Skeletal muscle cell (primary cell): ENCODE results near the gene FGF14.

Experiments used
- DNase-seq: peaks from one replicate; pipeline ENCODE4 v3.0.0-alpha.2; 2010; ENCODE audit warnings: low read depth
- H3K4me3 ChIP-seq: 2 replicates; pipeline ENCODE4 v1.5.1; 2011; ENCODE audit warnings: low read depth, mild to moderate bottlenecking, control low read depth, low read length, moderate library complexity

The FGF14 gene

GRCh38 chr13:101970341-101970740, 431.5 kb downstream of the FGF14 start:
- no peak overlapping the region for H3K4me3 ChIP-seq
- DNase-seq, result no peak

GRCh38 chr13:101967781-101968180, 434.1 kb downstream of the FGF14 start:
- no peak for DNase-seq

GRCh38 chr13:101967216-101967615, 434.6 kb downstream of the FGF14 start:
- DNase-seq, result no peak
- H3K4me3 ChIP-seq, result no peak overlapping the region

More at GRCh38 chr13:101967781-101968180, 434.1 kb downstream of the FGF14 start:
- H3K4me3 ChIP-seq, result no peak overlapping the region

- no peak overlapping the region for H3K4me3 ChIP-seq
- DNase-seq, result no peak
These were observed 436.8 kb downstream of the FGF14 start for GRCh38 chr13:101965096-101965495.

- no peak overlapping the region for H3K4me3 ChIP-seq
- DNase-seq, result no peak
These were observed 442.8 kb downstream of the FGF14 start for GRCh38 chr13:101959016-101959415.

- no peak for DNase-seq
These were observed 446.1 kb downstream of the FGF14 start for GRCh38 chr13:101955764-101956163.

GRCh38 chr13:101951114-101951513, 450.7 kb downstream of the FGF14 start:
- H3K4me3 ChIP-seq, result no peak overlapping the region
- DNase-seq, result no peak

More at GRCh38 chr13:101955764-101956163, 446.1 kb downstream of the FGF14 start:
- H3K4me3 ChIP-seq, result no peak overlapping the region

- no peak for DNase-seq
These were observed 452.2 kb downstream of the FGF14 start for GRCh38 chr13:101949681-101950080.

GRCh38 chr13:101946401-101946800, 455.4 kb downstream of the FGF14 start:
- no peak overlapping the region for H3K4me3 ChIP-seq
- DNase-seq, result no peak

More at GRCh38 chr13:101949681-101950080, 452.2 kb downstream of the FGF14 start:
- H3K4me3 ChIP-seq, result no peak overlapping the region

- DNase-seq, result no peak
- no peak overlapping the region for H3K4me3 ChIP-seq
These were observed 456.4 kb downstream of the FGF14 start for GRCh38 chr13:101945435-101945834.

- DNase-seq, result no peak
- H3K4me3 ChIP-seq, result no peak overlapping the region
These were observed 457.3 kb downstream of the FGF14 start for GRCh38 chr13:101944521-101944920.

GRCh38 chr13:101942535-101943157, 459.2 kb downstream of the FGF14 start:
- DNase-seq, result no peak
- H3K4me3 ChIP-seq, result no peak overlapping the region

GRCh38 chr13:101942038-101942437, 459.8 kb downstream of the FGF14 start:
- DNase-seq, result no peak

GRCh38 chr13:101941095-101941783, 460.6 kb downstream of the FGF14 start:
- DNase-seq, result no peak
- H3K4me3 ChIP-seq, result no peak overlapping the region

More at GRCh38 chr13:101942038-101942437, 459.8 kb downstream of the FGF14 start:
- no peak overlapping the region for H3K4me3 ChIP-seq

GRCh38 chr13:101939370-101939769, 462.5 kb downstream of the FGF14 start:
- no peak overlapping the region for H3K4me3 ChIP-seq
- no peak for DNase-seq

GRCh38 chr13:101935828-101936227, 466.0 kb downstream of the FGF14 start:
- no peak overlapping the region for H3K4me3 ChIP-seq
- DNase-seq, result no peak

GRCh38 chr13:101931186-101931585, 470.7 kb downstream of the FGF14 start:
- no peak for DNase-seq
- no peak overlapping the region for H3K4me3 ChIP-seq

- no peak for DNase-seq
- H3K4me3 ChIP-seq, result no peak overlapping the region
These were observed 471.5 kb downstream of the FGF14 start for GRCh38 chr13:101930331-101930730.

- no peak overlapping the region for H3K4me3 ChIP-seq
- no peak for DNase-seq
These were observed 476.1 kb downstream of the FGF14 start for GRCh38 chr13:101925731-101926130.

GRCh38 chr13:101919541-101920181, 482.2 kb downstream of the FGF14 start:
- peak overlapping the region; percentile 31 for H3K4me3 ChIP-seq
- DNase-seq, result no peak
